Liver (tissue), 9 donors: Measurements from ENCODE around the gene TMEM266. TPM values are rescaled to one million over a fixed set of nuclear protein-coding genes. Genes with fewer than 3 reads are reported as not detected.
A peak's percentile ranks its signal among the peaks of the same experiment; 100 is the strongest.

ENCODE experiments used
- DNase-seq: peaks from one replicate; pipeline ENCODE4 v3.0.0-alpha.2; 2017; ENCODE audit warnings: low spot score
- H3K27ac ChIP-seq, 2 donors: one replicate each; pipeline ENCODE4 v1.7.0; 2013; ENCODE audit warnings: inconsistent platforms in 2 of 2, low read length in 2 of 2, control low read depth in 1 of 2, low read depth in 1 of 2, mild to moderate bottlenecking in 1 of 2
- H3K27me3 ChIP-seq, 4 donors: one replicate each; pipeline versions ENCODE4 v1.6.1 to v1.7.0; 2013; ENCODE audit warnings: low read length in 3 of 4, inconsistent platforms in 1 of 4, mild to moderate bottlenecking in 1 of 4, moderate library complexity in 1 of 4; ENCODE audit not compliant: control insufficient read depth in 4 of 4, insufficient read depth in 4 of 4
- H3K36me3 ChIP-seq, 4 donors: one replicate each; pipeline versions ENCODE4 v1.6.1 to v1.7.0; 2013; ENCODE audit warnings: low read length in 3 of 4, mild to moderate bottlenecking in 3 of 4, low read depth in 1 of 4, moderate library complexity in 1 of 4; ENCODE audit not compliant: control insufficient read depth in 4 of 4, insufficient read depth in 3 of 4
- H3K4me1 ChIP-seq, 4 donors: one replicate each; pipeline versions ENCODE4 v1.6.1 to v1.7.0; 2013; ENCODE audit warnings: low read length in 3 of 4, mild to moderate bottlenecking in 3 of 4, moderate library complexity in 1 of 4; ENCODE audit not compliant: control insufficient read depth in 4 of 4, insufficient read depth in 4 of 4
- H3K4me3 ChIP-seq, 3 donors: one replicate each; pipeline versions ENCODE4 v1.6.1 to v1.7.0; 2013; ENCODE audit warnings: low read length in 3 of 3, control low read depth in 1 of 3, low read depth in 1 of 3, mild to moderate bottlenecking in 1 of 3
- H3K9ac ChIP-seq, 2 donors: one replicate each; pipeline ENCODE4 v1.7.0; 2013; ENCODE audit warnings: low read length in 2 of 2, mild to moderate bottlenecking in 2 of 2, moderate library complexity in 2 of 2, control low read depth in 1 of 2, low read depth in 1 of 2
- H3K9me3 ChIP-seq, 4 donors: one replicate each; pipeline versions ENCODE4 v1.6.1 to v1.7.0; 2013; ENCODE audit warnings: low read length in 3 of 4; ENCODE audit not compliant: control insufficient read depth in 4 of 4
- FOXA1 ChIP-seq: IDR thresholded peaks from 2 replicates; pipeline ENCODE4 v1.6.1; 2016; ENCODE audit warnings: antibody characterized with exemption
- GABPA ChIP-seq, 2 donors: IDR thresholded peaks in 1 of 2; conservative IDR thresholded peaks in 1 of 2; 2 replicates each; pipeline ENCODE4 v1.6.1; 2016; ENCODE audit warnings: antibody characterized with exemption in 2 of 2, mild to moderate bottlenecking in 1 of 2, moderate library complexity in 1 of 2
- HNF4A ChIP-seq, 2 donors: conservative IDR thresholded peaks; 2 replicates each; pipeline ENCODE4 v1.6.1; 2016; ENCODE audit warnings: antibody characterized with exemption in 2 of 2, mild to moderate bottlenecking in 2 of 2
- HNF4G ChIP-seq: IDR thresholded peaks from 2 replicates; pipeline ENCODE4 v1.6.1; 2016; ENCODE audit warnings: antibody characterized with exemption
- NR2F2 ChIP-seq: IDR thresholded peaks from 2 replicates; pipeline ENCODE4 v1.6.1; 2016; ENCODE audit warnings: antibody characterized with exemption
- RAD21 ChIP-seq, 2 donors: IDR thresholded peaks; 2 replicates each; pipeline ENCODE4 v1.6.1; 2016; ENCODE audit warnings: antibody characterized with exemption in 2 of 2, mild to moderate bottlenecking in 2 of 2
- SP1 ChIP-seq: IDR thresholded peaks from 2 replicates; pipeline ENCODE4 v1.6.1; 2018; ENCODE audit warnings: antibody characterized with exemption, mild to moderate bottlenecking
- WGBS: extraction: QIAGEN DNeasy Blood & Tissue Kit; methylation state at CpG from one replicate; pipeline ENCODE4 v1.1.7; 2013; 5-methylcytosine and 5-hydroxymethylcytosine counted together
- polyA plus RNA-seq, 2 donors: library from polyadenylated mRNA; stranded (reverse) in 1 of 2; unstranded in 1 of 2; fragments of 200-250 nt in 1 of 2; fragments of >200 nt in 1 of 2; fragmentation: Nextera tagmentation in 1 of 2; extraction: Ambion mirVana in 1 of 2; gene quantifications; one replicate each; pipeline versions ENCODE4 v1.2.1 to v1.2.3, GENCODE V29; 2013 to 2015
- total RNA-seq, 2 donors: library from RNA; depleted of rRNA; stranded (reverse); fragments of >200 nt; gene quantifications; one replicate each; pipeline ENCODE4 v1.2.3, GENCODE V29; 2014
- TF ChIP-seq, protein P1 (sequence below): IDR thresholded peaks from 2 replicates; pipeline ENCODE4 v1.6.1; 2016; ENCODE audit warnings: antibody characterized with exemption
- TF ChIP-seq, protein P2 (sequence below): IDR thresholded peaks from 2 replicates; pipeline ENCODE4 v1.6.1; 2016; ENCODE audit warnings: antibody characterized with exemption
- TF ChIP-seq, protein P3 (sequence below): IDR thresholded peaks from 2 replicates; pipeline ENCODE4 v1.6.1; 2016; ENCODE audit warnings: antibody characterized with exemption
- TF ChIP-seq, protein P4 (sequence below): fragments of 150-350 bp; IDR thresholded peaks from 2 replicates; pipeline ENCODE4 v1.5.1; 2017; ENCODE audit warnings: improper control_type of control experiment, low read depth, low read length; ENCODE audit not compliant: missing input control
- donor health status: healthy.
- donor health status: healthy.
- donor health status: healthy.
- donor health status: healthy.
- donor health status: healthy.

Gene TMEM266
- total and polyA plus RNA-seq, 4 donors, result 0.25 to 1.3 TPM; not detected in 2

DNA sequence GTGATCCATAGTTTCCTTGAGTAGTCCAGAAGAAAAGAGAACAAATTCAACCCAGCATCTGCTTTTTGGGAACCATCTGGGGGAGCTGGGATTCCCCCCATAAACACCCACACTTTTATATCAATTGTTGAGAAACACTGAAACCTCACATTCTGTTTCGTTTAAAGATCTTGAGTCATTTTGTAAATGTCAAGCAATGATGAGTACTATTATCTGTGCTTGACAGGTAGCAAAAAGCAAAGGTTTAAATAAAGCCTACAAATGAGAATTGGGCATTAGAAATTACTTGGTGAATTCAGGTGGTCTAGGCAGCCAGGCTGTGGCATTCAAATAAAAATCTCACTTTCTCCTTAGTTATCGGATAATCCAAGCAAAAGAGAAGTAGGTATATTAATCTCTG, 75.7 kb downstream of the TMEM266 start:
- no peak for TF ChIP-seq NR2F2
- TF ChIP-seq, protein P1, sequence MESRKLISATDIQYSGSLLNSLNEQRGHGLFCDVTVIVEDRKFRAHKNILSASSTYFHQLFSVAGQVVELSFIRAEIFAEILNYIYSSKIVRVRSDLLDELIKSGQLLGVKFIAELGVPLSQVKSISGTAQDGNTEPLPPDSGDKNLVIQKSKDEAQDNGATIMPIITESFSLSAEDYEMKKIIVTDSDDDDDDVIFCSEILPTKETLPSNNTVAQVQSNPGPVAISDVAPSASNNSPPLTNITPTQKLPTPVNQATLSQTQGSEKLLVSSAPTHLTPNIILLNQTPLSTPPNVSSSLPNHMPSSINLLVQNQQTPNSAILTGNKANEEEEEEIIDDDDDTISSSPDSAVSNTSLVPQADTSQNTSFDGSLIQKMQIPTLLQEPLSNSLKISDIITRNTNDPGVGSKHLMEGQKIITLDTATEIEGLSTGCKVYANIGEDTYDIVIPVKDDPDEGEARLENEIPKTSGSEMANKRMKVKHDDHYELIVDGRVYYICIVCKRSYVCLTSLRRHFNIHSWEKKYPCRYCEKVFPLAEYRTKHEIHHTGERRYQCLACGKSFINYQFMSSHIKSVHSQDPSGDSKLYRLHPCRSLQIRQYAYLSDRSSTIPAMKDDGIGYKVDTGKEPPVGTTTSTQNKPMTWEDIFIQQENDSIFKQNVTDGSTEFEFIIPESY, result no peak
- TF ChIP-seq FOXA1, result no peak
- Histone ChIP-seq H3K9ac (no peak overlapping the region), H3K4me3 (no peak overlapping the region), H3K9me3 (no peaks in the 10 kb centered on the region), H3K27ac (no peak overlapping the region), H3K4me1 (peaks cover 0 to 5% (median 3%) of the 10 kb centered on the region in 4 donors), H3K27me3 (no peaks in the 10 kb centered on the region), H3K36me3 (no peaks in the 10 kb centered on the region)
- WGBS, result 88% methylated on average over 2 of the region's 2 CpGs
- no peak for DNase-seq

DNA sequence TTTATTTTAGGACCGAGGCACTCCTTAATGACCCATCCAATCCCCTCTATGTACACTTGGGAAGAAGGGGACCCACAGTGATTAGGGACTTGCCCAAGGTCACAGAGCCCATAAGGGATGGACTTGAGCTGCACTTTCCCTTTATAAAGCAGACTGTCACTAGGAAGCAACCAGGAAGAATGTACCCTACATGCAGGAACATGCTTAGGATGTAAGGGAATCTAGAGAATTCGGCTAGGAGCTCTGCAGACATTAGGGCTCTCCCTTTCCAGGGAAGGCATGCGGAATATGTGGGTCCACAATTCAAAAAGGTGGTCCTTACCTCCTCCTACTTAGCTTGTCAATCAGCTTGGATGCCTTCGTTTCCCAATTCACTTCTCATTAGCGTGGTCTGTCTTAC, 78.7 kb downstream of the TMEM266 start:
- Histone ChIP-seq H3K9ac (no peak overlapping the region), H3K9me3 (no peaks in the 10 kb centered on the region), H3K36me3 (no peaks in the 10 kb centered on the region), H3K27me3 (no peaks in the 10 kb centered on the region), H3K4me1 (peaks cover 0 to 5% (median 3%) of the 10 kb centered on the region in 4 donors), H3K27ac (no peak overlapping the region), H3K4me3 (no peak overlapping the region)
- TF ChIP-seq GABPA (IDR thresholded peaks at IDR 0.05 in 1 of 2, conservative IDR thresholded peaks at IDR 0.05 in 1 of 2), result no peak
- no peak for TF ChIP-seq SP1
- no peak for TF ChIP-seq RAD21 (IDR thresholded peaks at IDR 0.05)
- no peak for TF ChIP-seq HNF4G
- no peak for TF ChIP-seq NR2F2
- TF ChIP-seq, protein P2, sequence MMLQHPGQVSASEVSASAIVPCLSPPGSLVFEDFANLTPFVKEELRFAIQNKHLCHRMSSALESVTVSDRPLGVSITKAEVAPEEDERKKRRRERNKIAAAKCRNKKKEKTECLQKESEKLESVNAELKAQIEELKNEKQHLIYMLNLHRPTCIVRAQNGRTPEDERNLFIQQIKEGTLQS, result no peak
- no peak for DNase-seq
- 80% methylated on average over 5 of the region's 5 CpGs for WGBS

DNA sequence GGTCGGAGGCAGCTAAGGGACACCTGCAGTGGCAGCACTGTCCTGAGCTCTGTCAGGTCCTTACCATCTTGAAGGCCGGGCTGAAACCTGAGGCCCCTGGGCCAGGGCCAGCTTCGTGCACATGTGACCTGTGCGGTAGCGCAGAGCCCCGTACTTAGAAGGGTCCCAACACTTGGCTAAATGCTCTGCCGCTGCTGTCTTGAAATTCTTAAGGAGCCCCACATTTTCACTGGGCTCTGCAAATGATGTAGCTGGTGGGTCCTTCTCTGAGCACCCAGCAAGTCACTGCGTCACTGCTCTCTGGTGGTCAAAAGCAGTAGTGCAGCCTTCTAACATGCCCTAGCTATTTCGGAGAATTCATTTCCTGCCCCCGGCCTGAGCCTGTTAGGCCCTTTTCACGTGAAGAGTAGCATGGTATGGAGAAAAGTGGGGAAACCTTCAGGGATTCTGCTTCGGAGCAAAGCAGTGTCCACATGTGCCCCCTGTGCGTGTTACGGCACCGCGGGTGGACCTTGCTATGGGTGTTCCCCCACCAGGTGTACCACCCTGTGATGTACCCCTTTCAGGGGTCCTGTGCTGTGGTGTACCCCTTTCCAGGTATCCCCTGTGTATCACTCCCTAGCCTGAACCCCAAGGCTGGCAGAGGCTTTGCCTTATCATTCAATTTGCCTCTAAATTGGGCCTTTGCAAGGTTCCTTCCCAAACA, 79.7 kb downstream of the TMEM266 start:
- WGBS, result 25% methylated on average over 16 of the region's 16 CpGs
- Histone ChIP-seq H3K27me3 (no peaks in the 10 kb centered on the region), H3K36me3 (no peaks in the 10 kb centered on the region), H3K9ac (peak overlapping the region in 1 of 2 donors; percentile 13), H3K4me3 (no peak overlapping the region), H3K4me1 (peaks cover 0 to 5% (median 3%) of the 10 kb centered on the region in 4 donors), H3K27ac (no peak overlapping the region), H3K9me3 (no peaks in the 10 kb centered on the region)
- DNase-seq, result peak; percentile 78
- TF ChIP-seq, protein P3, sequence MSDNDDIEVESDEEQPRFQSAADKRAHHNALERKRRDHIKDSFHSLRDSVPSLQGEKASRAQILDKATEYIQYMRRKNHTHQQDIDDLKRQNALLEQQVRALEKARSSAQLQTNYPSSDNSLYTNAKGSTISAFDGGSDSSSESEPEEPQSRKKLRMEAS, result no peak
- TF ChIP-seq, protein P4, sequence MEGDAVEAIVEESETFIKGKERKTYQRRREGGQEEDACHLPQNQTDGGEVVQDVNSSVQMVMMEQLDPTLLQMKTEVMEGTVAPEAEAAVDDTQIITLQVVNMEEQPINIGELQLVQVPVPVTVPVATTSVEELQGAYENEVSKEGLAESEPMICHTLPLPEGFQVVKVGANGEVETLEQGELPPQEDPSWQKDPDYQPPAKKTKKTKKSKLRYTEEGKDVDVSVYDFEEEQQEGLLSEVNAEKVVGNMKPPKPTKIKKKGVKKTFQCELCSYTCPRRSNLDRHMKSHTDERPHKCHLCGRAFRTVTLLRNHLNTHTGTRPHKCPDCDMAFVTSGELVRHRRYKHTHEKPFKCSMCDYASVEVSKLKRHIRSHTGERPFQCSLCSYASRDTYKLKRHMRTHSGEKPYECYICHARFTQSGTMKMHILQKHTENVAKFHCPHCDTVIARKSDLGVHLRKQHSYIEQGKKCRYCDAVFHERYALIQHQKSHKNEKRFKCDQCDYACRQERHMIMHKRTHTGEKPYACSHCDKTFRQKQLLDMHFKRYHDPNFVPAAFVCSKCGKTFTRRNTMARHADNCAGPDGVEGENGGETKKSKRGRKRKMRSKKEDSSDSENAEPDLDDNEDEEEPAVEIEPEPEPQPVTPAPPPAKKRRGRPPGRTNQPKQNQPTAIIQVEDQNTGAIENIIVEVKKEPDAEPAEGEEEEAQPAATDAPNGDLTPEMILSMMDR, result peak; percentile 96
- TF ChIP-seq RAD21 (IDR thresholded peaks at IDR 0.05), result peak; percentile 87 to 93
- TF ChIP-seq, protein P2, result no peak
- TF ChIP-seq HNF4A (conservative IDR thresholded peaks at IDR 0.05), result no peak
